Stimulated activated CD4-positive, alpha-beta T cell treated with anti-CD3 and anti-CD28 coated beads, Interleukin-4, amount 100 ng/mL, for 1 hour (primary cell): Measurements from ENCODE around the gene PSME3.
A peak's percentile ranks its signal among the peaks of the same experiment; 100 is the strongest.

Source experiments
- DNase-seq: peaks from one replicate; pipeline ENCODE4 v3.0.0-alpha.2; 2020

PSME3 gene

DNA sequence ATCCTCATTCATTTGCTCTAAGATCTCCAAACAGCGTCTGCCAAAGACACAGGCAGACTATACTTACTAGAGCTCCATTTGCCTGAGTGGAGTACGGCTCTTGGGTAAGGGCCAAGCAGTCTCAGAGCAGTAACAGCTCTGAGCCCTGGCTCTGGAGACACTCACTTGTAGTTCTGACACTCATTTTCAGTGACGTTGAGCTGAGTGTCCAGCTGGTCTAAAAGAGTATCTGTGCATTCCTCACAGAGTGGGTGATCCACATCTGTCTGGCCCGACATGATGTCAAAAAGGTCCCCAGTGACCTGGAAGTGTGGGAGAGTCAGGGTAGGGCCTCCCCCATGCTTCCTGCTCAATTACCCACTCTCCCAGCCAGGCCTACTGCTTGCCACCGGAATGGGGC, 14.8 kb upstream of the PSME3 start:
- DNase-seq: no peak

DNA sequence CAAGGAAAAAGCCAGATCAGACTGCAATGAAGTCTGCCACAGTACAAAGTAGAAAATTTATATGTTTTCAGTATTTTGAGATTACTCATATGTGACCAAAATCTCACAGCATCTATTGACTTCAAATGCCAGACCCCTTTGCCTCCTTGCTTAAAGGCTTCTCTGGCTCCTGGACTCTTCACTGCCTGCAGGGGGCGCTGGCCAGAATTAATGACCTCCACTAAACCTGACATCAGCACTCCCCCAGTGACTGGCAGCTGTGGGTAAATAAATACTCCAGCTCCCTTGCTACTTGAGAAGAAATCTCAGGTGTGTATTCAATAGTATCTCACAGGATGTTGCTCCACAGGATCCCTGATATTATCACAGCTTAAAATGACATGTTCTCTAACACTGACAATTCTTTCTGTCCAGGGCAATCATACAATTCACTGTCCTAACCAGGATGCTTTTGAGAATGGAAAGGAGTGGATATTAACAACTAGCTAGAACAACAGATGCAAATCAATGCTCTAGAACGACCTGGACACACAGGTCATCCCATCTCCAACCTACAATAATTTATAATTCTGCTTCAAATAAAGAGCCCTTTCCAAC, 13.2 kb upstream of the PSME3 start:
- peak; percentile 72 for DNase-seq

DNA sequence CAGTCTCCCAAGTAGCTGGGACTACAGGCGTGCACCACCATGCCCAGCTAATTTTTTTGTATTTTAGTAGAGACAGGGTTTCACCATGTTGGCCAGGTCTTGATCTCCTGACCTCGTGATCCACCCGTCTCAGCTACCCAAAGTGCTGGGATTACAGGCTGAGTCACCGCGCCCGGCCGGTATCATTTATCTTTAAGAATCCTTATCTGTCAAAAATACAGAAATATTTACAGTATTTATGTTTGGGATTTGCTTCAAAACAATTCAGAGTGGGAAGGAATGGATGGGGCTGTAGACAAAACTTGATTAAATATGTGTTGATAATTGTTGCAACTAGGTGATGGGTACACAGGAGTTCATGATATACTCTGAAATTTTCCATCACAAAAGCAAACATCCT, 12.0 kb upstream of the PSME3 start:
- DNase-seq: no peak

DNA sequence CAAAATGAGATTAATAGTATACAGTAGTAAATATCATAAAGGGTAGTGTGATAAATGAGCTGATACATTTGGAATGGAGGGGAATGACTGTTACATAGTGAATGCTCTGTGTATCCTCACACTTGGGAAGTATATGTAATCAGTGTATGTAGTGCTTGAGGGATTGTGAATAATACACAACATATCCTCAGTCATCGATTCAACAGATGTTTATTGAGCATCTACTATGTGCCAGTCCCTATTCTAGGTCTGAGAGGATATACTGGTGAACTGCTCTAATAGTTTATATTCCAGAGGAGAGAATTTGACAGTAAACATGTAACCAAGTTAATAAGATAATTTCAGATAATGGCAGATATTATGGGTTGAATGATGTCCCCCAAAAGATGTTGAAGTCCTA, 5.7 kb upstream of the PSME3 start:
- no peak for DNase-seq

DNA sequence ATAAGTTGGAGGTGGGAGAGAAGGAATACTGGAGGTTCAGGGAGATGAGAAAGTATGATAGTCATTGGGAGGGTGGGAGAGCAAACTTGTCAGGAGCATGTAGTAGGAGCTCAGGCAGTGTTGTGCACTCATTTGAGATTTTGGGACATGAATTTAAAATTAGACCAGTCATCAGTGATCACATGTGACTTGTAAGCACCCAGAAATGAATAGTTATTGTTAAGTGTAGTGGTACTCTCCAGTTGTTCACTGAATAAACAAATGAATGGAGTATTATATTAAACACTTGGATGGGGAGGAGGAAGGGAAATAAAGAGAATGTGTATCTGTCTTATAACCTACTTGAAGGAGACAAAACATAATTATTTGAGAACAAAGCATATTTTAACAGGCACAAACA, 2.2 kb upstream of the PSME3 start:
- DNase-seq: no peak

DNA sequence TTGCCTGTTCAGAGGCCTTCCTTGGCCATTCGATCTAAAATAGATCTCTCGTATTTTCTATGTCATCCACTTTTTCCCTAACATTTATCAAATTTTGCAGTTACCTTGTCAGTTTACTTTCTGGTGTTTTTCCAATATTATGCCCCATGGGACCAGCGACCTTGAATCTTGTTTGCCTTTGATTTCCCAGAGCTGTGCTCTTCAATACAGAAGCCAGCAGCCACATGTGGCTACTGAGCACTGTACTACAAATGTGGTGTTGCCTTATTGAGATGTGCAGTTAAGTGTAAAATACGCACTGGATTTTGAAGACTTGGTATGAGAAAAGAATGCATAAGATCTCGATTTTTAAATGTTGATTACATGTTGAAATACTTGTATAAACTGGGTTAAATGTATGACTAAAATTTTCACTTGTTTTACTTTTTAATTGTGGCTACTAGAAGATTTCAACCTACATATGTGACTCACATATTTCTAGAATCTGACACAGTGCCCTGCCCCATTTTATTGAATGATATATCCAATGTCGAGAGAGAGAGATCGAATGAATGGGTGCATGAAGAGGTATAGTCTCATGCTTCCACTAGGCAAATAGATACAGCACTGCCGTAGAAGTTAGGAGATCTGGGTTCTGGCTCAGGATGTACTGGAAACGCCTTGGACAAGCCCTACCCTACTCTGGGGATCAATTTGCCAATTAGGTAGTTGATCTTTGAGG, 824 bp upstream of the PSME3 start:
- DNase-seq: no peak

DNA sequence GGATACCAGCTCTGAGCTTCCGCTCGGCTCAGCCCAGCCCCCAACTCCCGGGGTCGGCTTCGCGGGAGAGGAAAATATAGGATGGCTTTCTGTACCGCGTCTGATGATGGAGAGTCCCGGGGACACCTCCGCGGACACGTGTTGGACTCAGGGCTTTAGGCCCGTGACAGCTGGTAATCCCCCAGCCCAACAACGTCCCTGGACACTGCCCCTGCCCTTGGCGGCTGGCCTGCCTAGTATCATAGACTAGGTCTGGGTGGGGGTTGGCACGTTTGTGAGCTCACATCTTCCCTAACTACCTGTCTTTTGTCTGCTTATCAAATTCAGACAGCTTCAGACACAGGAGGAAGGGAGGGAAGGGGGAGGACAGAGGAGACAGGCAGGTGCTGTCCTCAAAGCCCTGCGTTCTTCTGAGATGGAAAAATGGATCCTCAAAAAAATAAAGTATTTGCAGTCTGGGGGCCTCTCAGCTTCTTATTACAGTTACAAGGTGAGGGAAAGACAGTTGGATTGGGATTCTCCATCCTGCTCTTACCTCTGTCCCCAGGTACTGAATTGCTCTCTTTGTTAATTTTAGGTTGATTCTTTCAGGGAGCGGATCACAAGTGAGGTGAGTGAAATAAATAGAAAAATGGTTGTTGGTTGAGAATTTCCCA, 698 bp downstream of the PSME3 start:
- no peak for DNase-seq

DNA sequence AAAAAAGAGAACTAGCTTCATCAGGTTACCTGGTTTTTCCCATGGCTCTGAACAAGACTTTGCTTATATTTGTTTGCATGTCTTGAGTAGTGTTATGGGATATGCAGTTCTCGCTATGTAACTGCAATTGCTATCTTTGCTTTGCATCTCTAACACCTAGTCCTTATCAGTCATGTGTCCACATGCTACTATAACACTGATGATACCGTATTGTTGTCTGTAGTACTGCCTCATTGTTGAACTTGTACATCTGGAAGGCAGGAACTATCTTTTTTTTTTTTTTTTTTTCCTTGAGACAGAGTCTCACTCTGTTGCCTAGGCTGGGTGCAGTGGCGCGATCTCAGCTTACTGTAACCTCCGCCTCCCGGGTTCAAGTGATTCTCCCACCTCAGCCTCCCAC, 2.5 kb downstream of the PSME3 start:
- no peak for DNase-seq

DNA sequence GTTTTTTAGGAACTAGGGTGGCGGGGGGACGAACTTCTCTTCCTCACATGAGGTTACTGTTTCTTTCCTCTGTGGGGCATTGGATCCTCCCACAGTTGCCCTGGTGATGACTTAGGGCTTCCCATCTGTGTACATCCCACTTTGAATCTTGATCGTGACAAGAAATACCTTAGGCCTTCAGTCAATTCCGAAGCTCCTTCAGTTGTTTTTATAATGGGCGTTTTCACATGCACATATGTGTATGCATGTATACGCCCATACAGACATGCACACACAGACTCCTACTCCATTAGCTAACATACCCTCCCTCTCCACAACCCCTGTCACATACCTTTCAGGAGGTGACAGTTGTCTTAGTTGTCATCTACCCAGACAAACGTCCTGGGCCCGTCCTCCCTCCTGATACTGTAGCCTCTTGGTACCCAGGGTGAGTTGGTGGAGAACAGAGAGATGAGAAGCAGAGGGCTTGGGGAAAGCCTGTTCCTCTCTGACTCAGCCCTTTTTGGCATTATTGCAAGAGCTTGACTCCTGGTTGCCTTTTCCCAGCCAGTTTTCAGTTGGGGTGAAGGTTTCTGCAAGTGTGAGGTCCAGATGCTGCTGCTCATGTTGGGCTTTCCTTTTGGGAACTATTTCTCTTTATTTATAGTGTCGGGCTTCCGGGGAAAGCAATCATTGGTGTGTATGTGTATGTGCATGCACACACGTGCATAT, 8.9 kb downstream of the PSME3 start:
- no peak for DNase-seq

DNA sequence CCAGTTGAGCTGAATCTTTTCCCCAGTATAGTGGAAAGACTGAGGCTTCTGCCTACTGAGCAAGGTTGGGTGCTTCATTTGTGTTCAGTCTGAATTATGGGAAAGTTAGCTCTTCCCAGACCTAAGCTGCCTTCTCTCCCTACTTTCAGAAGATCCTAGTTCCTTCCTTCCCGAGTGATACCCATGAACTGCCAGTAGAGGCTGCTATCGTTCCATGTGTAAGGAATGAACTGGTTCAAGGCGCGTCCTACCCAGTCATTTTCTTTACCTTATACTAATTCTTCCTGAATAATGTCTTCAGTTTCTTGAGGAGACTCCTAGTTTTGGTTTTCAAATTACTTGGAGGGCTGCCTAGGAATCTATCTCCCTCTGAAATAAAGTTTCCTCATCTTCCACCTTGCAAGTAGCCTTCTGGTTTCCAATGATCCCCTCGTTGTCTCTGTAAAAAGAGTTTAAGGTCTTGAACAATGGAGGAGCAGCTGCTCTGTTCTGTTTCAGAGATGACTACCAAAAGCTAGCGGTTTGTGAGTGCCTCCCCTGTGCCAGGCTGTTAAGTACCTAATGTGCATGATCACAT, 10.2 kb downstream of the PSME3 start:
- DNase-seq: no peak

DNA sequence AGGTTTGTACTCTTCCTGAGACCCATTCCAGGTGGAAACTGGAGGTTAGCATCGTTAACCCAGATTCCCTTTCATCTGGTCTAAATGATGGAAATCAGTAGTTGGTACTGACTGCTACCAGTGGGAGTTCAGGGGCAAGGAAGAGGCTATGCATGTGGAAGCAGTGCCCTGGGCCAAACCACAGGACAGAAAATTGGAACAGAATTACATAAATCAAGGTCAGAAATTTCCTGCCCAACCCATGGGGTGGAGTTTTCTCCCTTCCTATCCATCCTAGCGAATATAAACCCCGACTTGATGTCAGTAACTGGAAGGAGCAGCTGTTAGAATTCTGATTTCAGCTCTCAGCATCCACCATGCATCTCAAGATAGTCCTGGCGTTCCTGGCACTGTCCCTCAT, 11.1 kb downstream of the PSME3 start, which contains the start of gene AOC2:
TSS of gene AOC2 (plus strand) at position 310 of the 400 bp plus-strand sequence. CDS start at position 357, 47 bp downstream.
- no peak for DNase-seq

DNA sequence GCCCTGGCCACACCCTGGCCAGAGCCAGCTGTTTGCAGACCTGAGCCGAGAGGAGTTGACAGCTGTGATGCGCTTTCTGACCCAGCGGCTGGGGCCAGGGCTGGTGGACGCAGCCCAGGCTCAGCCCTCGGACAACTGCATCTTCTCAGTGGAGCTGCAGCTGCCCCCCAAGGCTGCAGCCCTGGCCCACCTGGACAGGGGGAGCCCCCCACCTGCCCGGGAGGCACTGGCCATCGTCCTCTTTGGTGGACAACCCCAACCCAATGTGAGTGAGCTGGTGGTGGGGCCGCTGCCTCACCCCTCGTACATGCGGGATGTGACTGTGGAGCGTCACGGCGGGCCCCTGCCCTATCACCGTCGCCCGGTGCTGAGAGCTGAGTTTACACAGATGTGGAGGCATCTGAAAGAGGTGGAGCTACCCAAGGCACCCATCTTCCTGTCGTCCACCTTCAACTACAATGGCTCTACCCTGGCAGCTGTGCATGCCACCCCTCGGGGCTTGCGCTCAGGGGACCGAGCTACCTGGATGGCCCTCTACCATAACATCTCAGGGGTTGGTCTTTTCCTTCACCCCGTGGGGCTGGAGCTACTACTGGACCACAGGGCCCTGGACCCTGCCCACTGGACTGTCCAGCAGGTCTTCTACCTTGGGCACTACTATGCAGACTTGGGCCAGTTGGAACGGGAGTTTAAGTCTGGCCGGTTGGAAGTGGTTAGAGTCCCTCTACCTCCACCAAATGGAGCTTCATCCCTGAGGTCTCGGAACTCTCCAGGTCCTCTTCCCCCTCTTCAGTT, 11.8 kb downstream of the PSME3 start:
- no peak for DNase-seq

DNA sequence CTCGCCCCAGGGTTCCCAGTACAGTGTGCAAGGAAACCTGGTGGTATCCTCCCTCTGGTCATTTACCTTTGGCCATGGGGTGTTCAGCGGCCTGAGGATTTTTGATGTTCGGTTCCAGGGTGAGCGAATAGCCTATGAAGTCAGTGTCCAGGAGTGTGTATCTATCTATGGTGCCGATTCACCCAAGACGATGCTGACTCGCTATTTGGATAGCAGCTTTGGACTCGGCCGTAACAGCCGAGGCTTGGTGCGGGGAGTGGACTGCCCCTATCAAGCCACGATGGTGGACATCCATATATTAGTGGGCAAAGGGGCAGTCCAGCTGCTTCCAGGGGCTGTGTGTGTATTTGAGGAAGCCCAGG, 12.3 kb downstream of the PSME3 start:
- DNase-seq: no peak

DNA sequence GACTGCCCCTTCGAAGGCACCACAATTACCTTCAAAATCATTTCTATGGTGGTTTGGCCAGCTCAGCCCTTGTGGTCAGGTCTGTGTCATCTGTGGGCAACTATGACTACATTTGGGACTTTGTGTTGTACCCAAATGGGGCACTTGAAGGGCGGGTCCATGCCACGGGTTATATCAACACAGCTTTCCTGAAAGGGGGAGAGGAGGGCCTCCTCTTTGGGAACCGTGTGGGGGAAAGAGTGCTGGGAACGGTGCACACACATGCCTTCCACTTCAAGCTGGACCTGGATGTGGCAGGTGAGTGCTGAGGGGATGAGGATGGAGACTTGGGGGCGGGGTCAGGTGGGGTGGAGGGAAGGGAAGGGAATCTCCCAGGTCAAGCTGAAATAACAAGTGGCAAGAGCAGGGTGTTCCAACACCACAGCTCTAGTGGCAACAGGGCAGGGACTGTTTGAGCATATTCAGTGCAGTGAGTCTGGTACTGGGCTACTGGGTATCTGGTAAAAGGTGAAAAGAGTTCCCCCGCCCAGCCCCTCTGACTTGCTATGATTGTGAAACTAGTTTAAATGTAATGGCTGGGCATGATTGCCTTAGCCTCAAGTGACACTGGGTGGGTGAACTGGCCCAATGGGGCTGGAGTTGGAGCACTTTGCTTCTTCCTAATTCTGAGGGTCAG, 12.9 kb downstream of the PSME3 start:
- no peak for DNase-seq

DNA sequence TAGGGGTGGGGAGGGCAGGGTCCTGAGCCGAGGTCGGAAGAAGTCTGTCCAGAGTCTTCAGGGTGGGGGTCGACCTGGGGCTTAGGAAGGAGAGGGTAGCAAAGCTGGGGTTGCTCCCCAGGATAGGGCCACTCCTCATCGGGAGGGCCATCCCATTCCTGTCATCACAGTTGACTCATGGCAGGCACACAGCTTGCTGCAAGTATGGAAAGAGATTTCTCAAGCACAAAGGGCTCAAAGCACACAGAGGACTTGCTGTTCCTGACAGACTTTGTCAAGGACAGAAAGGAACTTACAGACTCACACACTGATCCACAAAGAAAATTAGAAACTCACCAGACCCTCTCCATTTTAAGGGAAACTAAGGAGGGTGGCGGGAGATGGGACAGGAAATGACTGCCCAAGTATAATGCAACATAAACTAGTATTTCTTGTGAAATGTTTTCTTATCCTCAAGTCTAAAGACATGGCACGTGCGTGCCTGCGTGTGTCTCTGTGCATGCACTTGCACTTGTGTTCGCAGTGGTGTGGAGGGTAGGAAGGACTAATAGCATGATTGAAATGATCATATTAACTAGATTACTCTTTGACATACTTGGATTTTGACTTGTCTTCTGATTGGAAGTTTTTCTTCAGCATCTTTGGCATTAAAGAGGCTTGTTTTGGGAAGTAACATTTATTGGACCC, 13.5 kb downstream of the PSME3 start:
- DNase-seq: no peak

DNA sequence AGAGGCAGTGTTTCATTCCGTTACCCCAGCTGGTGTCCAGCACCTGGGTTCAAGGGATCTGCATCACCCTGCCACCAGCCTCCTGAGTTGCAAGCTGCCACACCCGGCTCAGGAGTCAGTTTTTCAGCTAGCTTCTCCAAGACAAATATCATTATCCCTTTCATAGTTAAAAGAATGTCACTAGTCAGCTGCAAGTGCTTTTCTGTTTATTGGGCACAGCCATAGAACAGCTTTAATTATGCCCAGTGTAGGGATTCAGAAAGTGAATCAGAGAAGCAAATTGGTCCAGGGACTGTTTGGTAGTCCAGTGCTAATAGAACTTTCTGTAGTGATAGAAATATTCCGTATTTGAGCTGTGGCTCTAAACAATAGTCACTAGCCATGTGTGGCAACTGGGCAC, 14.9 kb downstream of the PSME3 start:
- no peak for DNase-seq

DNA sequence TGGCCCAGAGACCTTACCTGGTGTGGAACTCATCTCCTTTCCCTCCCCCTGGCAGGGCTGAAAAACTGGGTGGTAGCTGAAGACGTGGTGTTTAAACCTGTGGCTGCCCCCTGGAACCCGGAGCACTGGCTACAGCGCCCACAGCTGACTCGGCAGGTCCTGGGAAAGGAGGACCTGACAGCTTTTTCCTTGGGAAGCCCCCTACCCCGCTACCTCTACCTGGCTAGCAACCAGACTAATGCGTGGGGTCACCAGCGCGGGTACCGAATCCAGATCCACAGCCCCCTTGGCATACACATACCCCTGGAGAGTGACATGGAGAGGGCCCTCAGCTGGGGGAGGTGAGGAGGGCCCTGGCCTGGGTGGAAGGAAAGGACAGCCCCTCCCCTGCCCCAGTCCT, 15.8 kb downstream of the PSME3 start:
- DNase-seq: no peak

DNA sequence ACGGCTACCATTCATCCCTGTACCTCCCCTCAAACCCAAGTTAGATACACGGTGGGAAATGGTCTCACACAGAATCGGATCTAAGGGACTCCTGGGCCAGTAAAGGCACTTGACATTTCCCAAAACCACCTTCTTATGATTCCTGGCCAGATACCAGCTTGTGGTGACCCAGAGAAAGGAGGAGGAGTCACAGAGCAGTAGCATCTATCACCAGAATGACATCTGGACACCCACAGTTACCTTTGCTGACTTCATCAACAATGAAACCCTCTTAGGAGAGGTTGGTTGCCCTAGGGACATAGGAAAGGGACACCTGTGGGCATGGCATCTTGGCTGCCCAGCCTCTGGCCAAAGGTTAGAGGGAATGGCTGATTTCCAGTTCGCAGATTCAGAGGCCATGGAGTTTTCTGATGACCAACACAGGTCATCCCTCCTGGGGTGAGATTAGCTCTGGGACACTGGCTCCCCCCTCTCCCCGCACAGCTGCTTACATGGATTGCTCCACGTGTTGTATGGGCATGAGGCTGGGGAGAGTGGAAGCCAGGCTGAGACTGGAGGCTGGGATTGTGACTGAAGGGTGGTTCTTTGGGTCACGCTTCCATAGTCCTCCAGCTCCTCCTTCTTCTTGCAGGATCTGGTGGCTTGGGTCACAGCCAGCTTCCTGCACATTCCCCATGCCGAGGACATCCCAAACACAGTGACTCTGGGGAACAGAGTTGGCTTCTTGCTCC, 16.4 kb downstream of the PSME3 start:
- DNase-seq: no peak

DNA sequence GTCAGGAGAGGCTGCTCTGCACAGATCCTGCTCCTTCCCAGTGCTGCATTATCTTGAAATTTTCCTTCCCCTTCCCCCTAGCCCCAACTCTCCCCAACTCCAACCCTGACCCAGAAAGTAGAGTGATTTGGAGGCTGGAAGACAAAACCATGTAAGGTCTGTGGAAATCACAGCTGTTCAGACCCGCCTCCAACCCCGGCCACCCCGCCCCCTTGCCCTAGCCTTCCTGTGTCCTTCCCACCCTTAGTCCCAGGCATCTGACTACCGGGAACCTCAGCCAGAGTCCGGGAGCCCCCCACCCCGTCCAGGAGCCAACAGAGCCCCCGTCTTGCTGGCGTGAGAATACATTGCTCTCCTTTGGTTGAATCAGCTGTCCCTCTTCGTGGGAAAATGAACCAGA, 17.8 kb downstream of the PSME3 start, which contains the start of gene AOC3:
TSS of gene AOC3 (plus strand) at position 246 of the 400 bp plus-strand sequence. CDS start at position 391, 145 bp downstream.
- no peak for DNase-seq
